ENCODE data around the gene BLTP2. TPM values are rescaled to one million over a fixed set of nuclear protein-coding genes. Genes with fewer than 3 reads are reported as not detected.

The BLTP2 gene
- total RNA-seq, 1 experiment from 2014 or later = 161 TPM

- TF ChIP-seq, protein P1, sequence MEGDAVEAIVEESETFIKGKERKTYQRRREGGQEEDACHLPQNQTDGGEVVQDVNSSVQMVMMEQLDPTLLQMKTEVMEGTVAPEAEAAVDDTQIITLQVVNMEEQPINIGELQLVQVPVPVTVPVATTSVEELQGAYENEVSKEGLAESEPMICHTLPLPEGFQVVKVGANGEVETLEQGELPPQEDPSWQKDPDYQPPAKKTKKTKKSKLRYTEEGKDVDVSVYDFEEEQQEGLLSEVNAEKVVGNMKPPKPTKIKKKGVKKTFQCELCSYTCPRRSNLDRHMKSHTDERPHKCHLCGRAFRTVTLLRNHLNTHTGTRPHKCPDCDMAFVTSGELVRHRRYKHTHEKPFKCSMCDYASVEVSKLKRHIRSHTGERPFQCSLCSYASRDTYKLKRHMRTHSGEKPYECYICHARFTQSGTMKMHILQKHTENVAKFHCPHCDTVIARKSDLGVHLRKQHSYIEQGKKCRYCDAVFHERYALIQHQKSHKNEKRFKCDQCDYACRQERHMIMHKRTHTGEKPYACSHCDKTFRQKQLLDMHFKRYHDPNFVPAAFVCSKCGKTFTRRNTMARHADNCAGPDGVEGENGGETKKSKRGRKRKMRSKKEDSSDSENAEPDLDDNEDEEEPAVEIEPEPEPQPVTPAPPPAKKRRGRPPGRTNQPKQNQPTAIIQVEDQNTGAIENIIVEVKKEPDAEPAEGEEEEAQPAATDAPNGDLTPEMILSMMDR (conservative IDR thresholded peaks at IDR 0.05) = no peak
- no peak for TF ChIP-seq EZH2 (IDR thresholded peaks at IDR 0.05; ENCODE audit: low read depth)
- Histone ChIP-seq H3K4me2 (no peak overlapping the region), H3F3A (ENCODE audit: insufficient read depth, low read depth) (no peaks in the 10 kb centered on the region; the same call in 1 of the 2 replicates), H4K20me1 (ENCODE audit: insufficient read depth) (no peaks in the 10 kb centered on the region; the same call in 1 of the 2 replicates), H3K9me2 (ENCODE audit: insufficient read depth) (no peaks in the 10 kb centered on the region), H3K9me3 (ENCODE audit: insufficient read depth, low read depth) (no peaks in the 10 kb centered on the region), H3K27ac (no peak overlapping the region), H3K79me2 (ENCODE audit: low read depth) (no peaks in the 10 kb centered on the region), H3K4me1 (replicated peaks; ENCODE audit: insufficient read depth) (no peaks in the 10 kb centered on the region), H3K36me3 (ENCODE audit: low read depth) (peaks cover 48% of the 10 kb centered on the region), H3K27me3 (ENCODE audit: insufficient read depth, low read depth) (no peaks in the 10 kb centered on the region), H2AFZ (no peak overlapping the region), H3K4me3 (no peak overlapping the region)
- POLR2A ChIA-PET (ENCODE audit: unreplicated experiment) = no interaction called here
- CTCF ChIA-PET = no interaction called here
- no TSS peak for BruUV-seq (replicated peaks)
- DNase-seq = no peak
- intact Hi-C loops (cut with micrococcal nuclease; ENCODE audit: unreplicated experiment) = no loop called here
These were observed 40.0 kb upstream of the BLTP2 start for GRCh38 chr17:28684963-28685362.

DNA sequence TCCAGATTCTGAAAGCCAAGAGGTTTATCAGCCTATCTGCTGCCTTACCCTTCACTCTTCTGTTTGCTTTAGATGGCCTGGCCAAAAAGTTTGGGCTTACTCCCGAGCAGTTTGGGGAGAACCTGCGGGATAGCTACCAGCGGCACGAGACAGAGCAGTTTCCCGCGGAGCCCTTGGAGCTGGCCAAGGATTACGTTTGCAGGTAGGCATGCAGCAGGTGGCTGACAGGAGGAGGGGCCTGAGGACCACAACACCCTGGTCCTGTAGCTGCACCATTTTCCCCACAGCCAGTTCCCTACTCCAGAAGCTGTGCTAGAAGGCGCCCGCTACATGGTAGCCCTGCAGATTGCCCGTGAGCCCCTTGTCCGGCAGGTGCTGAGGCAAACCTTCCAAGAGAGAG, 37.7 kb upstream of the BLTP2 start:
- no peak overlapping the region for H3K4me3 ChIP-seq
- no TSS peak for BruUV-seq (replicated peaks)
- H2AFZ ChIP-seq = no peak overlapping the region
- DNase-seq = no peak
- ChIA-PET CTCF (no interaction called here), POLR2A (ENCODE audit: unreplicated experiment) (no interaction called here)
- no peaks in the 10 kb centered on the region for H3K4me1 ChIP-seq (replicated peaks; ENCODE audit: insufficient read depth)
- no peaks in the 10 kb centered on the region for H3K27me3 ChIP-seq (ENCODE audit: insufficient read depth, low read depth)
- H3K9me3 ChIP-seq (ENCODE audit: insufficient read depth, low read depth) = no peaks in the 10 kb centered on the region
- peaks cover 37% of the 10 kb centered on the region for H3K36me3 ChIP-seq (ENCODE audit: low read depth)
- no peaks in the 10 kb centered on the region for H3K79me2 ChIP-seq (ENCODE audit: low read depth)
- TF ChIP-seq EZH2 (IDR thresholded peaks at IDR 0.05; ENCODE audit: low read depth) = no peak
- TF ChIP-seq, protein P1 (conservative IDR thresholded peaks at IDR 0.05) = no peak
- intact Hi-C loops (cut with micrococcal nuclease; ENCODE audit: unreplicated experiment) = no loop called here
- H3K4me2 ChIP-seq = no peak overlapping the region
- H4K20me1 ChIP-seq (ENCODE audit: insufficient read depth) = no peaks in the 10 kb centered on the region; the same call in 1 of the 2 replicates
- H3F3A ChIP-seq (ENCODE audit: insufficient read depth, low read depth) = no peaks in the 10 kb centered on the region; the same call in 1 of the 2 replicates
- H3K9me2 ChIP-seq (ENCODE audit: insufficient read depth) = no peaks in the 10 kb centered on the region
- no peak overlapping the region for H3K27ac ChIP-seq

GRCh38 chr17:28675980-28676379, 31.0 kb upstream of the BLTP2 start:
- CTCF ChIA-PET = interaction anchor here (1.6 kb wide), 1 partner anchor 30 kb away, joined by 14 read pairs; the partner anchor contains the start of gene BLTP2
- Histone ChIP-seq H3K9me3 (ENCODE audit: insufficient read depth, low read depth) (no peaks in the 10 kb centered on the region), H3K27me3 (ENCODE audit: insufficient read depth, low read depth) (no peaks in the 10 kb centered on the region), H3K4me2 (no peak overlapping the region), H2AFZ (no peak overlapping the region), H3K79me2 (ENCODE audit: low read depth) (no peaks in the 10 kb centered on the region), H3K4me1 (replicated peaks; ENCODE audit: insufficient read depth) (no peaks in the 10 kb centered on the region), H3K27ac (no peak overlapping the region), H3K36me3 (ENCODE audit: low read depth) (peaks cover 57% of the 10 kb centered on the region), H3F3A (ENCODE audit: insufficient read depth, low read depth) (no peaks in the 10 kb centered on the region), H3K9me2 (ENCODE audit: insufficient read depth) (no peaks in the 10 kb centered on the region), H3K4me3 (no peak overlapping the region), H4K20me1 (ENCODE audit: insufficient read depth) (no peaks in the 10 kb centered on the region)
- POLR2A ChIA-PET (ENCODE audit: unreplicated experiment) = no interaction called here
- BruUV-seq (replicated peaks) = no TSS peak
- TF ChIP-seq EZH2 (IDR thresholded peaks at IDR 0.05; ENCODE audit: low read depth) = no peak
- TF ChIP-seq, protein P1 (conservative IDR thresholded peaks at IDR 0.05) = peak; percentile 72
- intact Hi-C loops (cut with micrococcal nuclease; ENCODE audit: unreplicated experiment) = no loop called here
- DNase-seq = peak in 1 of 2 experiments; percentile 17

Data from PC-9 (cell line).